GM19043 (cell line): Measurements from ENCODE around the gene STC2.

ENCODE experiments used
- ATAC-seq: cut with Tn5 transposase; IDR thresholded peaks from one replicate; pipeline ENCODE4 v1.9.1; 2021; ENCODE audit warnings: low read depth; ENCODE audit not compliant: unreplicated experiment

The STC2 gene

GRCh38 chr5:173329491-173330337 lies 1.5 kb upstream of the STC2 start:
- peak; percentile 38 for ATAC-seq

- ATAC-seq: no peak
These were observed 753 bp upstream of the STC2 start for GRCh38 chr5:173328844-173329490.

GRCh38 chr5:173327084-173327947 lies 898 bp downstream of the STC2 start:
- no peak for ATAC-seq

- no peak for ATAC-seq
These were observed 1.7 kb downstream of the STC2 start for GRCh38 chr5:173326501-173326960.

- no peak for ATAC-seq
These were observed 3.0 kb downstream of the STC2 start for GRCh38 chr5:173325091-173325698.

- ATAC-seq: no peak
These were observed 3.9 kb downstream of the STC2 start for GRCh38 chr5:173324115-173325001.

GRCh38 chr5:173323799-173324114 lies 4.5 kb downstream of the STC2 start:
- ATAC-seq: no peak

- no peak for ATAC-seq
These were observed 5.0 kb downstream of the STC2 start for GRCh38 chr5:173323106-173323798.

- ATAC-seq: no peak
These were observed 6.3 kb downstream of the STC2 start for GRCh38 chr5:173321886-173322285.

- ATAC-seq: no peak
These were observed 8.0 kb downstream of the STC2 start for GRCh38 chr5:173320259-173320658.

- ATAC-seq: no peak
These were observed 8.6 kb downstream of the STC2 start for GRCh38 chr5:173319646-173320045.

GRCh38 chr5:173318881-173319620 lies 9.2 kb downstream of the STC2 start:
- no peak for ATAC-seq

- no peak for ATAC-seq
These were observed 9.9 kb downstream of the STC2 start for GRCh38 chr5:173318330-173318729.

- ATAC-seq: no peak
These were observed 10.4 kb downstream of the STC2 start for GRCh38 chr5:173317852-173318251.

GRCh38 chr5:173317091-173317730 lies 11.0 kb downstream of the STC2 start:
- ATAC-seq: no peak

- ATAC-seq: no peak
These were observed 11.7 kb downstream of the STC2 start for GRCh38 chr5:173316339-173317020.
